ENCODE data around the gene RMND1. TPM values are rescaled to one million over a fixed set of nuclear protein-coding genes. Genes with fewer than 3 reads are reported as not detected.

The RMND1 gene
- total RNA-seq, 4 donors from 2014 or later, result 25.8 to 32.6 (median 28.8) TPM

GRCh38 chr6:151493804-151494234, 41.9 kb upstream of the RMND1 start, which contains the start of gene CCDC170:
CCDC170 (plus strand) TSS chr6:151494017; CDS start chr6:151494129, 112 bp downstream.
- TF ChIP-seq, protein P1, sequence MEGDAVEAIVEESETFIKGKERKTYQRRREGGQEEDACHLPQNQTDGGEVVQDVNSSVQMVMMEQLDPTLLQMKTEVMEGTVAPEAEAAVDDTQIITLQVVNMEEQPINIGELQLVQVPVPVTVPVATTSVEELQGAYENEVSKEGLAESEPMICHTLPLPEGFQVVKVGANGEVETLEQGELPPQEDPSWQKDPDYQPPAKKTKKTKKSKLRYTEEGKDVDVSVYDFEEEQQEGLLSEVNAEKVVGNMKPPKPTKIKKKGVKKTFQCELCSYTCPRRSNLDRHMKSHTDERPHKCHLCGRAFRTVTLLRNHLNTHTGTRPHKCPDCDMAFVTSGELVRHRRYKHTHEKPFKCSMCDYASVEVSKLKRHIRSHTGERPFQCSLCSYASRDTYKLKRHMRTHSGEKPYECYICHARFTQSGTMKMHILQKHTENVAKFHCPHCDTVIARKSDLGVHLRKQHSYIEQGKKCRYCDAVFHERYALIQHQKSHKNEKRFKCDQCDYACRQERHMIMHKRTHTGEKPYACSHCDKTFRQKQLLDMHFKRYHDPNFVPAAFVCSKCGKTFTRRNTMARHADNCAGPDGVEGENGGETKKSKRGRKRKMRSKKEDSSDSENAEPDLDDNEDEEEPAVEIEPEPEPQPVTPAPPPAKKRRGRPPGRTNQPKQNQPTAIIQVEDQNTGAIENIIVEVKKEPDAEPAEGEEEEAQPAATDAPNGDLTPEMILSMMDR (IDR thresholded peaks at IDR 0.05; ENCODE audit: low read depth), result no peak

- TF ChIP-seq, protein P1 (IDR thresholded peaks at IDR 0.05; ENCODE audit: low read depth), result no peak
Measured at GRCh38 chr6:151493161-151493803, 41.4 kb upstream of the RMND1 start.

DNA sequence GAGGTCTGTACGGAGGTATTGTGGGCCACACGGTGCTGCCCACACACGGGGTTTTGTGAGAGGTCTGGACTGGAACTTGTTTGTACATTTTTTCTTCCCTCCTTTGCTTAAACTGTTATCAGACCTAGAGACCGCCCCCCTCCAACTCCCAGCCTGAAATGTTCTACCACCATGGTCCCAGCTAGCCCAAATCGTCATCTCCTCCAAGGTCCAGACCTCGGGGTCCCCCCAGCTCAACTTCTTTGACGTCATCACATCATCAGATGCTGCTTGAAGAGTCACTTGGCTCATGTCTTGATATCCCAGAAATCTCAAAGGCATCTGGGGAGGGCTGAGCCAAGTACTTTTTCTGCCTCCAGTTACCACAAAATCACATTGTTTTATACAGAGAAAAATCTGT, 39.1 kb upstream of the RMND1 start:
- TF ChIP-seq, protein P1 (IDR thresholded peaks at IDR 0.05; ENCODE audit: low read depth), result no peak

DNA sequence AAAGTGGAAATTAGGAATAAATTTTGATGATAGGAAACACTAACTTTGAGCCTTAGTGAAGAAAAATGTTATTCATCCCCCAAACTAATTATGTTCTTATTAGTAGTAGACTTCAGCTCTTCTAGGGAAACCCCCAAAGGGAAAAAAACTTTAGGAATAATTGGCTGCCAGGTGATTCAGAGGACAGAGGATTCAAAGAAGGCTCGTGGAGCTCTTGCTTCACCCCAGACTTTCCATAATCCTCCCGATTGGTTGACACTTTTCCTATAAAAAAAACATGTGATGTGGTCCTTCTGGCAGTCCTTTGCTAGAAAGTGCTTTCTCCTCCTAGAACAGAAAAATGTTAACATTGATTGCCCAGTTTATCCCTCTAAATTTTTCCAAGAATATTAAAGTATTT, 36.3 kb upstream of the RMND1 start:
- TF ChIP-seq, protein P1 (IDR thresholded peaks at IDR 0.05; ENCODE audit: low read depth), result no peak

DNA sequence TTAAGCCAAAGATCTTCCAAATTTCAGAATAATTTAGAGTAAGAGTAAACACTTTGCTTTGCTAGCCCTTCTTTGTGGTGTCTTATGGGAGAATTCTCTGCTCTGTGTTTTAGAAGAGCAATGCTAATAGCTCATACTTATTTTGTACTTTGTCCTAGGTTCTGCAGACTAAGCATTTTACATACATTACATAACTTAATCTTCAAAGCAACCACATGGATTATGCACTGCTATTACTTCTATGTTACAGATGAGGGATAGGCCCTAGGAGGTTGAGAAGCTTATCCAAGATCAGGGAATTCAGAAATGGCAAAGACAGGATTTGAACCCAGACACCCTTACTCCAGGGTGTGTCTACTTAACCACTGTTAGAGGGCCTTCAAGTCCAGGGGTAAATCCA, 32.1 kb upstream of the RMND1 start:
- TF ChIP-seq, protein P1 (IDR thresholded peaks at IDR 0.05; ENCODE audit: low read depth), result no peak

DNA sequence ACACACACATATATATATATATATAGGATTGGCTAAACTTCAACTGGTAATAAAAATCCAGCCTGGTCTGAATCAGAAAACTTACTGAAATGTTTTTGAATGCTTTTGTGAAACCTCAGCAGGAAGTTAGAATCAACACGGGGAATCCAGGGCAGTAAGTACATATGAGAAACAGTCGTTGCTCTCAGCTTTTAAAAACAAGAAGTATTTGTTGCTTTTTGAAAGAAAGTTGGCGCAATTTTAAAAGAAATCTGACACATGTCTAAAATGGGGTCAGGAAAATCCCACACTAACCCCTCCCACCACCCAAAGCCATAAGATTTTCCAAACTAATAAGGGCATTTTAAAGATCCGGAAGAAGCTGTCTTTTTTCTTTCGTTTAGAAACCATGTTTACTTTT, 30.4 kb upstream of the RMND1 start:
- TF ChIP-seq, protein P1 (IDR thresholded peaks at IDR 0.05; ENCODE audit: low read depth), result no peak

DNA sequence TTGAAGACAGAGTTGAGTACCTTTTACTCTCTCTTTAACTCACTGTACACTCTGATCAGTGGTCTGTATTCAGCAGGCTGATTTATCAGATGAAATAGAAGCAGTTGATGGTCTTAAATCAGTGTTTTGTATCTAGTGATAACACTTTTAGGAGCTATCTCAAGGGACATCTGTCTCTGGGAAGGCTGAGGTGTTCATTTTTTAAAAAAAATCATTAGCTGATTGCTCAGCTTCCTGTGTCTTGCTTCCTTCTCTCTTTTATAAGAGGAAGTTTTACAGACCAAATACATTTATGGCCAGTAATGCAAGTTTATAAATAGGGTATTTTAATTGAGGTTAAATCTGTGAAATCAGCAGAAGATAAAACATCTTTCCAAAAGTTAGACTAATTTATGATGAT, 29.9 kb upstream of the RMND1 start:
- TF ChIP-seq, protein P1 (IDR thresholded peaks at IDR 0.05; ENCODE audit: low read depth), result no peak

Data from subcutaneous adipose tissue (tissue), 4 donors.